GM12878 (cell line): Measurements from ENCODE around the gene FDX2. TPM values are rescaled to one million over a fixed set of nuclear protein-coding genes. Genes with fewer than 3 reads are reported as not detected.

Experiments
- ATAC-seq: fragments of 200-7000 bp; cut with Tn5 transposase; 3 replicates; pipeline ENCODE4 v1.9.1; 2020; ENCODE audit warnings: mild to moderate bottlenecking, moderate library complexity
- BruUV-seq: library from RNA; stranded (reverse); fragments of 400-500 nt; replicated peaks from 2 replicates; lab custom pipeline; 2021; lab: Mats Ljungman, UMichigan
- CTCF ChIA-PET: fragments of 300-600 bp; sonication (Branson Sonifier 250); formaldehyde crosslinking; extraction: SDS; loops from one replicate; lab custom pipeline; 2021; ENCODE audit warnings: inconsistent platforms; lab: Yijun Ruan, JAX
- POLR2A ChIA-PET: fragments of 350-600 bp; formaldehyde crosslinking; extraction: SDS; loops from one replicate; lab custom pipeline; 2021; ENCODE audit warnings: inconsistent platforms; lab: Charles Lee
- RAD21 ChIA-PET: fragments of 300-600 bp; sonication (Branson Sonifier 250); formaldehyde crosslinking; loops from one replicate; lab custom pipeline; 2023; ENCODE audit warnings: antibody characterized with exemption; ENCODE audit not compliant: unreplicated experiment; lab: Charles Lee
- SMC1A ChIA-PET: fragments of 300-600 bp; sonication (Branson Sonifier 250); formaldehyde crosslinking; loops from one replicate; lab custom pipeline; 2023; ENCODE audit not compliant: unreplicated experiment, uncharacterized antibody; lab: Charles Lee
- DNase-seq: peaks from one replicate; pipeline ENCODE4 v3.0.0-alpha.2; 2011; ENCODE audit warnings: low read depth, low spot score
- FAIRE-seq: peaks from 3 replicates; lab custom pipeline; 2011; peaks lifted over from hg19 to GRCh38; lab: Jason Lieb, UNC
- H2AFZ ChIP-seq: 2 replicates; pipeline ENCODE4 v1.6.0; 2011; ENCODE audit warnings: low read depth, low read length, control low read depth; ENCODE audit not compliant: control insufficient read depth
- H3K27ac ChIP-seq: 2 replicates; pipeline ENCODE4 v1.5.1; 2011; ENCODE audit warnings: control low read depth; ENCODE audit not compliant: control insufficient read depth, insufficient read depth
- H3K27me3 ChIP-seq, 2 experiments: replicated peaks in 1 of 2; 2 replicates each; pipeline versions ENCODE4 v1.6.0 to v1.6.1; 2011; ENCODE audit warnings: low read length in 1 of 2; ENCODE audit not compliant: control insufficient read depth in 2 of 2, insufficient read depth in 2 of 2
- H3K36me3 ChIP-seq, 2 experiments: 2 replicates each; pipeline ENCODE4 v1.5.1; 2011; ENCODE audit warnings: low read length in 1 of 2; ENCODE audit not compliant: control insufficient read depth in 2 of 2, insufficient read depth in 2 of 2
- H3K4me1 ChIP-seq: 2 replicates; pipeline ENCODE4 v1.6.1; 2011; ENCODE audit warnings: mild to moderate bottlenecking, low read length, moderate library complexity, mixed read lengths; ENCODE audit not compliant: control insufficient read depth, insufficient read depth
- H3K4me2 ChIP-seq: 2 replicates; pipeline ENCODE4 v1.6.0; 2011; ENCODE audit warnings: control low read depth; ENCODE audit not compliant: control insufficient read depth, insufficient read depth
- H3K4me3 ChIP-seq: fragments of 200-600 bp; sonication (generic); 2 replicates; pipeline ENCODE4 v1.5.1; 2016
- H3K79me2 ChIP-seq: 2 replicates; pipeline ENCODE4 v1.6.0; 2011; ENCODE audit warnings: low read length; ENCODE audit not compliant: control insufficient read depth, insufficient read depth
- H3K9ac ChIP-seq: 2 replicates; pipeline ENCODE4 v1.8.0; 2011; ENCODE audit warnings: low read length, control low read depth, mixed read lengths; ENCODE audit not compliant: control insufficient read depth, insufficient read depth
- H3K9me3 ChIP-seq: replicated peaks from 3 replicates; pipeline ENCODE4 v1.5.1; 2011; ENCODE audit warnings: mild to moderate bottlenecking, low read length; ENCODE audit not compliant: control insufficient read depth, insufficient read depth
- H4K20me1 ChIP-seq: 2 replicates; pipeline ENCODE4 v1.6.0; 2011; ENCODE audit not compliant: control insufficient read depth, insufficient read depth
- NBN ChIP-seq: fragments of 450-650 bp; IDR thresholded peaks from 2 replicates; pipeline ENCODE4 v1.6.1; 2016
- NFYB ChIP-seq: IDR thresholded peaks from 2 replicates; pipeline ENCODE4 v1.6.1; 2011; ENCODE audit warnings: low read depth, mild to moderate bottlenecking, low read length, improper control_type of control experiment, moderate library complexity; ENCODE audit not compliant: insufficient read depth
- PKNOX1 ChIP-seq: fragments of 450-650 bp; IDR thresholded peaks from 2 replicates; pipeline ENCODE4 v1.6.1; 2016; ENCODE audit warnings: mild to moderate bottlenecking
- POLR2AphosphoS5 ChIP-seq: IDR thresholded peaks from 2 replicates; pipeline ENCODE4 v1.6.1; 2011; ENCODE audit warnings: mild to moderate bottlenecking, low read length, inconsistent platforms
- SMAD5 ChIP-seq: IDR thresholded peaks from 2 replicates; pipeline ENCODE4 v1.6.1; 2016; ENCODE audit warnings: antibody characterized with exemption, low read depth
- STAT3 ChIP-seq: IDR thresholded peaks from 2 replicates; pipeline ENCODE4 v1.6.1; 2011; ENCODE audit warnings: low read depth, low read length, improper control_type of control experiment
- WGBS: methylation state at CpG from one replicate; pipeline ENCODE4 v1.1.6; 2016; ENCODE audit warnings: low lambda C conversion rate; ENCODE audit not compliant: insufficient replicate concordance, insufficient coverage; ENCODE audit errors: missing lambda C conversion rate; 5-methylcytosine and 5-hydroxymethylcytosine counted together
- in situ Hi-C: fragments of 300-500 bp; cut with MboI; formaldehyde crosslinking; loops from 9 replicates; pipeline ENCODE4 v1.14.3; 2018; ENCODE audit warnings: mixed read lengths
- intact Hi-C: fragments of 100-400 bp; cut with micrococcal nuclease; formaldehyde crosslinking; loops from one replicate; pipeline ENCODE4 v1.14.2; 2022; ENCODE audit not compliant: unreplicated experiment
- polyA plus RNA-seq, 11 experiments: library from polyadenylated mRNA; depleted of rRNA in 4 of 11; unstranded in 6 of 11; stranded (reverse) in 5 of 11; fragments of >200 nt; fragmentation: Nextera tagmentation in 4 of 11; fragmentation: Illumina TruSeq in 1 of 11; extraction: Ambion mirVana in 4 of 11; extraction: Trizol in 1 of 11; gene quantifications; 1 replicate in 1 of 11; 2 replicates in 10 of 11; pipeline versions ENCODE4 v1.2.1 to v1.2.3, GENCODE V29; 2011 to 2016; ENCODE audit warnings: inconsistent platforms in 2 of 11, missing spikeins in 2 of 11, low read depth in 1 of 11
- total RNA-seq, 4 experiments: library from RNA; depleted of rRNA in 3 of 4; stranded (reverse); fragments of >200 nt in 3 of 4; fragmentation: Illumina TruSeq in 1 of 4; extraction: Trizol in 1 of 4; gene quantifications; 2 replicates each; pipeline versions ENCODE4 v1.2.1 to v1.2.3, GENCODE V29; 2013 to 2021
- TF ChIP-seq, protein P1 (sequence below): IDR thresholded peaks from 2 replicates; pipeline ENCODE4 v1.6.1; 2011; ENCODE audit warnings: mild to moderate bottlenecking, low read depth, low read length, moderate library complexity; ENCODE audit not compliant: insufficient replicate concordance

FDX2 gene
- total and polyA plus RNA-seq, 10 of the 15 experiments (the other 5 are each of a cell fraction or from before 2014, with no cell fraction given) = 1.4 to 50.4 (median 24.7) TPM

GRCh38 chr19:10277795-10278589 is 37.8 kb downstream of the FDX2 start:
- Histone ChIP-seq H3K79me2 (peaks cover 49% of the 10 kb centered on the region), H4K20me1 (peaks cover 4% of the 10 kb centered on the region; the same call in 1 of the 2 replicates), H3K4me3 (peak overlapping the region; percentile 53), H3K27ac (no peak overlapping the region), H2AFZ (no peak overlapping the region), H3K9me3 (no peaks in the 10 kb centered on the region)
- BruUV-seq = TSS peak; percentile 40
- WGBS = 78% methylated on average over 9 of the region's 9 CpGs
- in situ Hi-C loops = no loop called here
- TF ChIP-seq NBN (no peak), STAT3 (no peak), SMAD5 (no peak), NFYB (0 out of 2 replicates have a peak, but pooled peaks have one; percentile 28), POLR2AphosphoS5 (0 out of 2 replicates have a peak, but pooled peaks have one; percentile 36), PKNOX1 (peak; percentile 72)
- TF ChIP-seq, protein P1, sequence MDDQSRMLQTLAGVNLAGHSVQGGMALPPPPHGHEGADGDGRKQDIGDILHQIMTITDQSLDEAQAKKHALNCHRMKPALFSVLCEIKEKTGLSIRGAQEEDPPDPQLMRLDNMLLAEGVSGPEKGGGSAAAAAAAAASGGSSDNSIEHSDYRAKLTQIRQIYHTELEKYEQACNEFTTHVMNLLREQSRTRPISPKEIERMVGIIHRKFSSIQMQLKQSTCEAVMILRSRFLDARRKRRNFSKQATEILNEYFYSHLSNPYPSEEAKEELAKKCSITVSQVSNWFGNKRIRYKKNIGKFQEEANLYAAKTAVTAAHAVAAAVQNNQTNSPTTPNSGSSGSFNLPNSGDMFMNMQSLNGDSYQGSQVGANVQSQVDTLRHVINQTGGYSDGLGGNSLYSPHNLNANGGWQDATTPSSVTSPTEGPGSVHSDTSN = no peak
- TF ChIP-seq, all 136 proteins: peak for 3
- intact Hi-C loops = no loop called here
- RAD21 ChIA-PET = interaction anchor here (0.6 to 1.0 kb wide), 3 partner anchors 12 to 37 kb away, joined by 3 read pairs; partner anchors contain the start of gene ICAM5
- H3K9ac ChIP-seq = no peak overlapping the region; the same call in 1 of the 2 replicates
- ATAC-seq (peak; percentile 5; the same call in 1 of the 3 replicates), FAIRE-seq (no peak), DNase-seq (no peak)
- SMC1A ChIA-PET = interaction anchor here (0.5 to 3.1 kb wide), 6 partner anchors 9 to 322 kb away, joined by 3 to 17 read pairs (median 4); partner anchors contain the start of genes ICAM4 and ICAM5
- H3K27me3 ChIP-seq = no peaks in the 10 kb centered on the region
- CTCF ChIA-PET = interaction anchor here (1.0 to 2.8 kb wide), 4 partner anchors 11 to 113 kb away, joined by 4 to 11 read pairs (median 6); partner anchors contain the start of gene ICAM5
- POLR2A ChIA-PET = interaction anchor here (0.6 to 1.8 kb wide), 4 partner anchors 9 to 211 kb away, joined by 3 to 12 read pairs (median 4); partner anchors contain the start of genes ICAM4 and ICAM5
- H3K4me2 ChIP-seq = peak overlapping the region; percentile 44
- H3K36me3 ChIP-seq = peaks cover 17 to 19% of the 10 kb centered on the region in 2 experiments; a peak in 3 of 4 replicates
- no peaks in the 10 kb centered on the region; the same call in 1 of the 2 replicates for H3K4me1 ChIP-seq
